H1 (cell line): ENCODE data around the gene SLITRK3. TPM values are rescaled to one million over a fixed set of nuclear protein-coding genes. Genes with fewer than 3 reads are reported as not detected.

Source experiments
- CTCF ChIA-PET: fragments of 300-600 bp; sonication (Branson Sonifier 250); formaldehyde crosslinking; loops from one replicate; lab custom pipeline; 2021; ENCODE audit not compliant: partially characterized antibody; lab: Charles Lee
- POLR2A ChIA-PET: fragments of 300-600 bp; sonication (Branson Sonifier 250); formaldehyde crosslinking; loops from one replicate; lab custom pipeline; 2021; ENCODE audit warnings: inconsistent platforms; ENCODE audit not compliant: partially characterized antibody; lab: Charles Lee
- DNase-seq, 2 experiments: peaks; one replicate each; pipeline versions ENCODE4 v3.0.0 to v3.0.0-alpha.2; 2010 to 2022; ENCODE audit warnings: low spot score in 2 of 2, low read depth in 1 of 2, mixed read lengths in 1 of 2
- FAIRE-seq: peaks from 2 replicates; lab custom pipeline; 2011; peaks lifted over from hg19 to GRCh38; lab: Jason Lieb, UNC
- H2AFZ ChIP-seq: 2 replicates; pipeline ENCODE4 v1.8.1; 2012; ENCODE audit warnings: low read length, inconsistent platforms
- H2AK5ac ChIP-seq: 2 replicates; pipeline ENCODE4 v1.6.1; 2013; ENCODE audit warnings: low read depth, low read length
- H2BK120ac ChIP-seq: replicated peaks from 2 replicates; pipeline ENCODE3; 2013; ENCODE audit warnings: low read depth, low read length, inconsistent platforms
- H2BK12ac ChIP-seq: 2 replicates; pipeline ENCODE4 v1.6.1; 2013; ENCODE audit warnings: low read depth, low read length
- H2BK15ac ChIP-seq: 2 replicates; pipeline ENCODE4 v1.6.1; 2013; ENCODE audit warnings: low read length
- H2BK20ac ChIP-seq: 2 replicates; pipeline ENCODE4 v1.6.1; 2013; ENCODE audit warnings: low read length
- H2BK5ac ChIP-seq: 2 replicates; pipeline ENCODE4 v1.6.1; 2013; ENCODE audit warnings: low read depth, low read length
- H3K14ac ChIP-seq: 2 replicates; pipeline ENCODE4 v1.6.1; 2013; ENCODE audit warnings: inconsistent platforms; ENCODE audit not compliant: insufficient read length
- H3K18ac ChIP-seq: 2 replicates; pipeline ENCODE4 v1.6.1; 2013; ENCODE audit warnings: low read length; ENCODE audit errors: extremely low read depth
- H3K23ac ChIP-seq: 2 replicates; pipeline ENCODE4 v1.6.1; 2013; ENCODE audit warnings: inconsistent platforms; ENCODE audit not compliant: insufficient read length
- H3K23me2 ChIP-seq: 2 replicates; pipeline ENCODE4 v1.6.1; 2013; ENCODE audit warnings: low read depth, low read length
- H3K27ac ChIP-seq: 2 replicates; pipeline ENCODE4 v1.6.1; 2011; ENCODE audit warnings: low read depth, low read length, inconsistent platforms
- H3K27me3 ChIP-seq, 4 experiments: replicated peaks in 1 of 4; 1 replicate in 1 of 4; 2 replicates in 3 of 4; pipeline versions ENCODE4 v1.6.1 to v1.8.1; 2011 to 2013; ENCODE audit warnings: low read length in 3 of 4, mild to moderate bottlenecking in 3 of 4, inconsistent platforms in 2 of 4, mixed read lengths in 2 of 4, moderate library complexity in 1 of 4; ENCODE audit not compliant: control insufficient read depth in 3 of 4, insufficient read depth in 3 of 4; ENCODE audit errors: extremely low read depth in 1 of 4
- H3K36me3 ChIP-seq, 4 experiments: 2 replicates each; pipeline versions ENCODE4 v1.6.1 to v1.8.1; 2011 to 2013; ENCODE audit warnings: mild to moderate bottlenecking in 4 of 4, low read length in 3 of 4, moderate library complexity in 2 of 4, control low read depth in 1 of 4, inconsistent platforms in 1 of 4; ENCODE audit not compliant: insufficient read depth in 4 of 4, control insufficient read depth in 2 of 4
- H3K4ac ChIP-seq: replicated peaks from 2 replicates; pipeline ENCODE3; 2013; ENCODE audit warnings: low read length, low read depth, mixed read lengths, inconsistent platforms; ENCODE audit not compliant: insufficient read length
- H3K4me1 ChIP-seq, 4 experiments: replicated peaks in 1 of 4; 1 replicate in 1 of 4; 2 replicates in 3 of 4; pipeline versions ENCODE4 v1.6.1 to v1.8.1; 2011 to 2013; ENCODE audit warnings: low read length in 3 of 4, inconsistent platforms in 2 of 4, mixed read lengths in 1 of 4; ENCODE audit not compliant: insufficient read depth in 4 of 4, control insufficient read depth in 3 of 4
- H3K4me2 ChIP-seq, 2 experiments: 2 replicates each; pipeline versions ENCODE4 v1.6.1 to v1.8.1; 2011 to 2013; ENCODE audit warnings: low read depth in 2 of 2, low read length in 2 of 2, control low read depth in 1 of 2, inconsistent platforms in 1 of 2, mild to moderate bottlenecking in 1 of 2; ENCODE audit not compliant: insufficient read depth in 1 of 2
- H3K4me3 ChIP-seq, 4 experiments: fragments of 200-600, 300-600 bp in 1 of 4; sonication (generic), shearing (Covaris generic), sonication (Bioruptor Twin) in 1 of 4; 2 replicates each; pipeline versions ENCODE4 v1.5.1 to v1.8.1; 2011 to 2016; ENCODE audit warnings: low read length in 4 of 4, low read depth in 3 of 4, control low read depth in 2 of 4, inconsistent platforms in 2 of 4, mild to moderate bottlenecking in 2 of 4, mixed read lengths in 1 of 4, moderate library complexity in 1 of 4; ENCODE audit not compliant: insufficient read depth in 2 of 4; ENCODE audit errors: extremely low read depth in 1 of 4
- H3K56ac ChIP-seq: replicated peaks from 2 replicates; pipeline ENCODE3; 2013; ENCODE audit warnings: low read depth, mild to moderate bottlenecking, mixed read lengths, low read length, inconsistent platforms; ENCODE audit not compliant: insufficient read length
- H3K79me1 ChIP-seq: 2 replicates; pipeline ENCODE4 v1.6.1; 2013; ENCODE audit warnings: low read depth, low read length, control low read depth
- H3K79me2 ChIP-seq, 2 experiments: 2 replicates each; pipeline versions ENCODE4 v1.6.1 to v1.8.1; 2012 to 2013; ENCODE audit warnings: low read length in 2 of 2, mild to moderate bottlenecking in 2 of 2, inconsistent platforms in 1 of 2; ENCODE audit not compliant: insufficient read depth in 2 of 2, control insufficient read depth in 1 of 2
- H3K9ac ChIP-seq, 4 experiments: replicated peaks in 1 of 4; 1 replicate in 1 of 4; 2 replicates in 3 of 4; pipeline versions ENCODE4 v1.6.1 to v1.8.1; 2011 to 2013; ENCODE audit warnings: low read depth in 3 of 4, low read length in 3 of 4, control low read depth in 2 of 4, mild to moderate bottlenecking in 2 of 4, moderate library complexity in 2 of 4, inconsistent platforms in 1 of 4; ENCODE audit errors: extremely low read depth in 1 of 4
- H3K9me3 ChIP-seq, 2 experiments: 2 replicates each; pipeline versions ENCODE4 v1.6.1 to v1.8.1; 2012 to 2013; ENCODE audit warnings: mild to moderate bottlenecking in 2 of 2, moderate library complexity in 2 of 2, control low read depth in 1 of 2, inconsistent platforms in 1 of 2, low read depth in 1 of 2, low read length in 1 of 2, mixed read lengths in 1 of 2; ENCODE audit not compliant: insufficient read depth in 2 of 2
- H4K20me1 ChIP-seq, 2 experiments: replicated peaks in 1 of 2; 2 replicates each; pipeline versions ENCODE3 to v1.8.1; 2011 to 2013; ENCODE audit warnings: inconsistent platforms in 2 of 2, low read length in 2 of 2, mild to moderate bottlenecking in 1 of 2; ENCODE audit not compliant: insufficient read depth in 2 of 2, control insufficient read depth in 1 of 2
- H4K5ac ChIP-seq: 2 replicates; pipeline ENCODE4 v1.6.1; 2013; ENCODE audit warnings: low read length, low read depth, mixed read lengths, inconsistent platforms; ENCODE audit not compliant: insufficient read length
- H4K8ac ChIP-seq: 2 replicates; pipeline ENCODE4 v1.8.0; 2013; ENCODE audit warnings: mild to moderate bottlenecking, moderate library complexity, low read length, inconsistent platforms; ENCODE audit not compliant: insufficient read depth; ENCODE audit errors: extremely low read depth
- H4K91ac ChIP-seq: replicated peaks from 2 replicates; pipeline ENCODE3; 2013; ENCODE audit warnings: low read length, mixed read lengths, inconsistent platforms; ENCODE audit not compliant: insufficient read length
- BACH1 ChIP-seq: IDR thresholded peaks from 2 replicates; pipeline ENCODE4 v1.6.1; 2012; ENCODE audit warnings: low read length, improper control_type of control experiment
- CHD1 ChIP-seq: IDR thresholded peaks from 2 replicates; pipeline ENCODE4 v1.6.1; 2012; ENCODE audit warnings: low read depth, low read length, improper control_type of control experiment
- CTBP2 ChIP-seq: IDR thresholded peaks from 2 replicates; pipeline ENCODE4 v1.7.0; 2011; ENCODE audit warnings: borderline replicate concordance, mild to moderate bottlenecking, moderate library complexity, mixed read lengths, low read length; ENCODE audit not compliant: insufficient read depth, insufficient read length
- KDM5A ChIP-seq: fragments of 200-600 bp; IDR thresholded peaks from 2 replicates; pipeline ENCODE4 v1.7.1; 2012; ENCODE audit warnings: mild to moderate bottlenecking, low read length, inconsistent platforms, mixed read lengths
- MAFK ChIP-seq: IDR thresholded peaks from 2 replicates; pipeline ENCODE4 v1.6.1; 2012; ENCODE audit warnings: low read depth, mild to moderate bottlenecking, improper control_type of control experiment, low read length
- NANOG ChIP-seq: IDR thresholded peaks from 2 replicates; pipeline ENCODE4 v1.6.1; 2011; ENCODE audit warnings: low read length, low read depth, mild to moderate bottlenecking, inconsistent platforms; ENCODE audit not compliant: insufficient read depth, poor library complexity, severe bottlenecking
- SAP30 ChIP-seq: fragments of 300-600 bp; sonication (generic); IDR thresholded peaks from 2 replicates; pipeline ENCODE4 v1.7.1; 2012; ENCODE audit warnings: low read length, moderate library complexity, mild to moderate bottlenecking, inconsistent platforms; ENCODE audit not compliant: insufficient read depth, insufficient replicate concordance
- SIRT6 ChIP-seq: IDR thresholded peaks from one replicate; pipeline ENCODE4 v1.7.1; 2012; ENCODE audit warnings: low read length, inconsistent platforms
- ZNF274 ChIP-seq: IDR thresholded peaks from 2 replicates; pipeline ENCODE4 v1.7.0; 2012; ENCODE audit warnings: low read length, borderline replicate concordance; ENCODE audit errors: extremely low read depth
- WGBS, 2 experiments: shearing (Covaris generic) in 1 of 2; methylation state at CpG; one replicate each; pipeline versions ENCODE4 v1.1.6 to v1.1.7; 2013 to 2015; ENCODE audit warnings: low lambda C conversion rate in 2 of 2, mixed read lengths in 2 of 2, inconsistent platforms in 1 of 2, low coverage in 1 of 2, missing lambda C conversion rate in 1 of 2; ENCODE audit not compliant: insufficient replicate concordance in 2 of 2, insufficient coverage in 1 of 2, insufficient read length in 1 of 2; ENCODE audit errors: extremely low coverage in 1 of 2, missing lambda C conversion rate in 1 of 2; 5-methylcytosine and 5-hydroxymethylcytosine counted together
- polyA plus RNA-seq, 7 experiments: library from polyadenylated mRNA; depleted of rRNA in 3 of 7; stranded (reverse) in 5 of 7; unstranded in 2 of 7; fragments of >200 nt in 5 of 7; fragments of 200-250 nt in 2 of 7; gene quantifications; 1 replicate in 5 of 7; 2 replicates in 1 of 7; 4 replicates in 1 of 7; pipeline versions ENCODE4 v1.2.1 to v1.2.3, GENCODE V29; 2011 to 2013; ENCODE audit warnings: missing spikeins in 2 of 7, mixed read lengths in 2 of 7
- total RNA-seq: library from RNA; stranded (reverse); fragmentation: NEBNext Ultra II Directional; extraction: Animal tissue kit (Norgen Biotek cat#: 25700); gene quantifications from 2 replicates; pipeline ENCODE4 v1.2.1, GENCODE V29; 2021
- TF ChIP-seq, protein P1 (sequence below): IDR thresholded peaks from 2 replicates; pipeline ENCODE4 v1.6.1; 2012; ENCODE audit warnings: low read length, inconsistent platforms

SLITRK3 gene
- total and polyA plus RNA-seq, 2 of the 8 experiments (the other 6 are each of a cell fraction or from before 2014, with no cell fraction given), result 0.71 to 3.4 TPM

DNA sequence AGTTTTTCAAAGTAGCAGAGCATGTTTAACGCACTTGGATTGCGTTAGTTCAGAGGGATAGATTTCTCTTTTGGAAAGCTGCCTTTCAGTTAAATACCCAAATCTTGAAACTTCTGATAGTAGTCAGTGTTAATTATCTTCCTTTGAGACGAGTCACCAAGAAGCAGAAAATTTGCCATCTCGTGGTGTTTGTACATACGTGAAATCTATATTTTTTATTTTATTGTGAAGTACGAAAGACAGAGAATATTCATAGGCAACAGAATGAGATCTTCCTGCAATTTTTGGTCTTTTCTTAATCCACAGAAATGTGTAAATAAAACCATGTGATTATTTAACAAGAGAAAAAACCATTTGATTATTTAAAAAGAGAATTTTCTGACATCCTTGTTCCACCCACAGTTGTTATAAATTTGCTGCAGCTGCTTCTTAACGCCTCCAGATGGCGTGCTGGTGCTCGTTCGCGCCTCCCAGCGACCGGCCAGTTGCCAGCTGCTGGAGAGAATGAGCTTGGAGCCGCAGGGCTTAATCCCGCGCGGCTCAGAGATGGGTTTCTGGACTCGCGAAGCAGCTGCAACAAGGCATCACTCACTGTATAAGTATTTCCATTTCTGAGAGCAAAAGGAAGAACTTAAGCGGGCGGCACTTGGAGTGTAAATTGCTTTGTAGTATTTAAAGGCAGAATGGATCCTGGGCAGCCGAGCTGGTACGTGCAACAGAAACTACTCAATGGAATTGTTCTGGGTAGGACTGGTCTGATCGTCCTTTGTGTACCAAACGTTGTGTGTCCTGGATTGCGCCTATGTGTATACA lies 10.5 kb upstream of the SLITRK3 start:
- Histone ChIP-seq H2BK12ac (no peak overlapping the region), H2BK20ac (no peak overlapping the region), H4K91ac (no peak overlapping the region), H2BK15ac (no peak overlapping the region), H3K18ac (no peak overlapping the region), H2AK5ac (no peak overlapping the region), H3K4me1 (no peaks in the 10 kb centered on the region), H3K23me2 (no peaks in the 10 kb centered on the region), H3K27me3 (peaks cover 0 to 5% (median 0%) of the 10 kb centered on the region in 4 experiments; a peak in 1 of 7 replicates), H4K5ac (no peak overlapping the region), H2AFZ (peak overlapping the region; percentile 93), H3K4me2 (peak overlapping the region; percentile 7 to 65; a peak in 3 of 4 replicates), H4K20me1 (no peaks in the 10 kb centered on the region), H3K36me3 (no peaks in the 10 kb centered on the region), H3K4me3 (peak overlapping the region in 1 of 4 experiments; percentile 51; a peak in 3 of 8 replicates), H3K79me2 (no peaks in the 10 kb centered on the region), H3K14ac (no peak overlapping the region), H3K9ac (no peak overlapping the region), H3K4ac (no peak overlapping the region), H3K9me3 (no peaks in the 10 kb centered on the region), H2BK120ac (no peak overlapping the region), H3K79me1 (no peaks in the 10 kb centered on the region), H3K23ac (no peak overlapping the region), H3K27ac (no peak overlapping the region), H3K56ac (no peak overlapping the region), H2BK5ac (no peak overlapping the region), H4K8ac (no peak overlapping the region)
- DNase-seq (peak in 1 of 2 experiments; percentile 66), FAIRE-seq (no peak)
- POLR2A ChIA-PET, result interaction anchor here (0.6 to 0.7 kb wide), 2 partner anchors 61 to 844 kb away, joined by 3 read pairs; no protein-coding TSS in a partner anchor
- CTCF ChIA-PET, result interaction anchor here (0.6 to 2.4 kb wide), 17 partner anchors 9 to 365 kb away, joined by 3 to 22 read pairs (median 4); no protein-coding TSS in a partner anchor
- WGBS, 2 experiments, result 34% methylated on average over 26 of the region's 26 CpGs; no CpG with 5 or more reads in 1 of the 2 experiments
- TF ChIP-seq MAFK (no peak), CHD1 (no peak), NANOG (no peak), SAP30 (no peak), CTBP2 (no peak), KDM5A (no peak), ZNF274 (no peak), SIRT6 (no peak), BACH1 (no peak)
- TF ChIP-seq, protein P1, sequence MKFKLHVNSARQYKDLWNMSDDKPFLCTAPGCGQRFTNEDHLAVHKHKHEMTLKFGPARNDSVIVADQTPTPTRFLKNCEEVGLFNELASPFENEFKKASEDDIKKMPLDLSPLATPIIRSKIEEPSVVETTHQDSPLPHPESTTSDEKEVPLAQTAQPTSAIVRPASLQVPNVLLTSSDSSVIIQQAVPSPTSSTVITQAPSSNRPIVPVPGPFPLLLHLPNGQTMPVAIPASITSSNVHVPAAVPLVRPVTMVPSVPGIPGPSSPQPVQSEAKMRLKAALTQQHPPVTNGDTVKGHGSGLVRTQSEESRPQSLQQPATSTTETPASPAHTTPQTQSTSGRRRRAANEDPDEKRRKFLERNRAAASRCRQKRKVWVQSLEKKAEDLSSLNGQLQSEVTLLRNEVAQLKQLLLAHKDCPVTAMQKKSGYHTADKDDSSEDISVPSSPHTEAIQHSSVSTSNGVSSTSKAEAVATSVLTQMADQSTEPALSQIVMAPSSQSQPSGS, result no peak
